H7 (cell line): ENCODE data around the gene CLK3. TPM values are rescaled to one million over a fixed set of nuclear protein-coding genes. Genes with fewer than 3 reads are reported as not detected.

Source experiments
- DNase-seq: peaks from one replicate; pipeline ENCODE4 v3.0.0; 2012
- H3K27me3 ChIP-seq: 2 replicates; pipeline ENCODE4 v1.6.0; 2011; ENCODE audit warnings: mild to moderate bottlenecking, low read length; ENCODE audit not compliant: control insufficient read depth, insufficient read depth
- H3K36me3 ChIP-seq: replicated peaks from 2 replicates; pipeline ENCODE4 v1.5.1; 2011; ENCODE audit warnings: low read length; ENCODE audit not compliant: control insufficient read depth, insufficient read depth
- H3K4me3 ChIP-seq: 2 replicates; pipeline ENCODE4 v1.5.1; 2011; ENCODE audit warnings: low read depth, mild to moderate bottlenecking, control low read depth, low read length, moderate library complexity; ENCODE audit not compliant: insufficient read depth
- total RNA-seq: library from RNA; depleted of rRNA; stranded (reverse); fragments of >200 nt; shearing (Covaris generic); gene quantifications from 2 replicates; pipeline ENCODE4 v1.2.3, GENCODE V29; 2014

The CLK3 gene
- total RNA-seq, 1 experiment from 2014 or later = 50.6 TPM

DNA sequence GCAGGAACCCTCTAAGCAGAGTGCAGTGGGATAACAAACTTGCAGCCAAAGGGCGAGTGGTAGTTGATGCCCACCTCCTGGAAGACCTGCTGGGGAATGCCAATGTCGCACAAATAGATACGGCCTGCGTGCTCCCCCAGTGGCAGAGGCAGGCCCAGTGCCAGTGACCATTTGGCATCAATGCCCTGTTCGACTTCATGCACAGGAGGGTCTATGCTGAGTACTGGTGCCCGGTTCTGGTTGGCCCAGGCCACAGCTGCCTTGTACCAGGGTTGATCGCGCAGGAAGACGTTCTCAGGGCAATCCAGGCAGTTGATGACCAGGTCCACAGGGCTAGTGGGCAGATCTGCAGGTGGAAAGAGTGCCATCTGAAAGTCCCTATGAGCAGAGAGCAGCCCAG, 17.0 kb downstream of the CLK3 start:
- no peak for DNase-seq
- no peak overlapping the region for H3K4me3 ChIP-seq
- H3K27me3 ChIP-seq = no peaks in the 10 kb centered on the region
- peaks cover 34% of the 10 kb centered on the region for H3K36me3 ChIP-seq

DNA sequence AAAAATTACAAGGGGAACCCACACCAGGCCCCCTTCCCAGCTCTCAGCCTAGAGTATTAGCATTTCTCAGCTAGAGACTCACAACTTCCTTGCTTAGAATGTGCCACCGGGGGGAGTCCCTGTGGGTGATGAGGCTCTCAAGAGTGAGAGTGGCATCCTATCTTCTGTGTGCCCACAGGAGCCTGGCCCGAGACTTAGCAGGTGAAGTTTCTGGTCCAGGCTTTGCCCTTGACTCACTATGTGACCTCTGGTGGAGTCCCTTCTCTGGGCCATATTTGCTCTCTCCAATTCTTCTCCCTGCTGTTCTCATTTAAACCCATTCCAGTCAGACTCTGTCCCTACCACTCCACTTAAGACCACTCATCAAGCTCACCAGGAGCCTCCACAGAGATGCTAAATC, 18.1 kb downstream of the CLK3 start:
- H3K36me3 ChIP-seq = peaks cover 27% of the 10 kb centered on the region
- no peaks in the 10 kb centered on the region for H3K27me3 ChIP-seq
- no peak for DNase-seq
- H3K4me3 ChIP-seq = no peak overlapping the region

DNA sequence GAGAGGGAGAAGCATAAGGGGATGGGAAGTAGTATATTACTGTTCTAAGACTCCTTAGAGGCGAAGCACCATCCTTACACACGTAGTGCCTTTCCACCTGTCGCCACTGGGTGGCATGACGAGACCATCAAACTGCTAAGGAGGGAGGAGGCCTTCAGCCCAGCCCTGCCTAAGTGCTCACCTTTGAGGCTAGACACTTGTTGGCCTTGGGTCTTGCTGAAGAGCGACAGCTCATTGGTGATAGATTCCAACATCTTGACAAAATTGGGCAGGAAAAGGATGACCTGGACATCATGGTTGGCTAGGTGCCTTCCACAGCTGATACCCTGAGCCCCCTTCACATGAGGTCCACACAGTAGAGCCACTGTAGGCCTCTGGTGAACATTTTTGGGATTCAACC, 19.6 kb downstream of the CLK3 start:
- H3K27me3 ChIP-seq = no peaks in the 10 kb centered on the region
- H3K36me3 ChIP-seq = peaks cover 25% of the 10 kb centered on the region
- peak; percentile 85 for DNase-seq
- no peak overlapping the region for H3K4me3 ChIP-seq

DNA sequence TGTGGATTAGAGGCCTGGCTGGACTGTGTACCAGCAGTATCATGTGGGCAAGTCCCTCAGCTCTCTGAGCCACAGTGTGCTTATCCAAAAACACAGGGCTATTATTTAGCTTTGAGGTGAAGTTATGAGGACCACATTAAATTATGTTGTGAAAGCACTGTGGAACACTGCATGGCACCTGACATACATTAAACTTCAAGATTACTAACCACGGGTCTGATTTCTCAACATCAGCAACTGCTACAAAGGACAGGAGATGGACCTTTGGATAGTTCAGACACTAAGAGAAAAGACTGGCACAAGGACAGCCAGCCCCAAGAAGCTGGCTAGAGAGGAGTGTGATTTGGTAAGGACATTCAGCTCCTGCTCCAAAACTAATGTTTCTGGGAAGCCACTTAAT, 21.3 kb downstream of the CLK3 start:
- Histone ChIP-seq H3K36me3 (peaks cover 23% of the 10 kb centered on the region), H3K27me3 (no peaks in the 10 kb centered on the region), H3K4me3 (no peak overlapping the region)
- no peak for DNase-seq

DNA sequence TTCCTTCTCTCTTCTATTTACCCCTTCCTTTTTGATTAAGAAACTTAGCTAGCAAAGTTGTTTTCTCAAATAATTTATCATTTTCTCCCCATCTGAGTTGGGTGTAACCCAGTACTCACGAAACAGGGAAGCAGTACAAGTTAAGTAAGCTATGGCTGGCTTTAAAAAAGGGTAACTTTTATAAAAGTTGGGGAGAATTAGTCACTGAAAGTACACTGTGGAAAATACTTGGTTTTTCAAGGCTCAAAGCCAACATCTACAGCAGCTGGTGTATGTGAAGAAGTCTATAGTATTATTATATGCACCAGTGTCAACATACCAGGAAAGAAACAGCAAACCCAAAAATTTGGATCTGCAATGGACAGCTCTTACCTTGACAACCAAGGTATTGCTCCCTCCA, 25.5 kb downstream of the CLK3 start:
- H3K36me3 ChIP-seq = peaks cover 11% of the 10 kb centered on the region
- no peaks in the 10 kb centered on the region for H3K27me3 ChIP-seq
- no peak for DNase-seq
- H3K4me3 ChIP-seq = no peak overlapping the region

DNA sequence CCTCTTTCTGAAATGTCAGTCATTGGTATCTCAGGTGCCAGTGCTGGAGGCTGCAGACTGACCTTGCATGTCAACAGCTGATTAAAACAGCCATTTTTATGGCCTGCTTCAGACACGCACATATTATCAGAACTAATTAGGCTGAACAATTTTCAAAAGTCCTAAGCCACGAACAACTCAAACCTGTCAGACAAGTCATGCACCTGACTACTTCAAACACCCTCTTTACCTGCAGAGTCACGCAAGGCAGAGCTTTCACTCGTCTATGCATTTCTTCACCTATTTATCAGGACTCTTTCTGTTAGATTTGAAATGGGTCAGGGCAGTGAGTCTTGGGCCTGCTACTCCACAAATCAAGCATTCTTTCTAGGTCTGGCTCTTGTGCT, 26.7 kb downstream of the CLK3 start:
- H3K4me3 ChIP-seq = no peak overlapping the region
- H3K27me3 ChIP-seq = no peaks in the 10 kb centered on the region
- no peak for DNase-seq
- H3K36me3 ChIP-seq = peaks cover 11% of the 10 kb centered on the region

DNA sequence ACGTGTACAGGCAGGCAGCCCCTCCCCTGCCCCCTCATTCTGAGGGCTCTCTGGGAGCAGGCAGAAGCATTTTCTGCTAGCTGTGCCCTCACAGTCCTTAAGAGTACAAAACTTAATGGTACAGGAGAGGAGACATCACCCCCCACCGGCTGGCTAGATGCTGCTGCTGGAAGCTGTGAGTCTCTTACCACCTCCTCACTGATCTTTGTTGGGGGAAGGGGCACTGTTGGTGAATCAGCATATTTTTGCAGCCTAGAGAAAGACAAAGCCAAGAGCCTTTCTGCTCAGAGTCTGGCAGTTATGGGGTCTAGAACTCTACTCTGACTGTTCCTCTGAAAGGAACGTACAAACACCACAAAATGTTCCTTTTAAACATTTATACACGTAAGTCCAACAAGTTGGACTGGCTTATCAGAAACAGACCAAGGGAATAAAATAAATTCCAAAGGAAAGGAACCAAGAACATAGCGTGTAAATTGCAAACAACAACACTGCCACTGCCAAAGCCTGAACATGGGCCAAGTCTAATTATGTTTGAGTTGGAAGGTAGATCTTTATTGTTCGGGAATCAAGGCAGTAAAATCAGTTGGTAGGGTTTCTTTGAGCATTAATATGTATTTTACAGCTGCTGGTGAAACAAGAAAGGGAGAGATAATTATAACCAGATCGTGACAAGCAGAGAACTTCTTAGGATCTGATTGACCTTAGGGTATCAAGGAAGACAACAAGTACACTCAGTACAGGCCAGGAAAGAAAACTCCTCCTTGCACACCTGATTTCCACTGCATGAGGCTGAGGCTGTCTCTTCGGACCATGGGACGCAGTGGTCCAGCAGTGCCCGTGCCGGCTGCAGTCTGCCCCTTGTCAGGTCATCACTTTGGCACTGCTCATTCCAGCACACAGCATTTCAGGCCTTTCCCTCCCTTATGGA, 27.4 kb downstream of the CLK3 start:
- Histone ChIP-seq H3K4me3 (no peak overlapping the region), H3K36me3 (peaks cover 11% of the 10 kb centered on the region), H3K27me3 (no peaks in the 10 kb centered on the region)
- DNase-seq = peak; percentile 52

DNA sequence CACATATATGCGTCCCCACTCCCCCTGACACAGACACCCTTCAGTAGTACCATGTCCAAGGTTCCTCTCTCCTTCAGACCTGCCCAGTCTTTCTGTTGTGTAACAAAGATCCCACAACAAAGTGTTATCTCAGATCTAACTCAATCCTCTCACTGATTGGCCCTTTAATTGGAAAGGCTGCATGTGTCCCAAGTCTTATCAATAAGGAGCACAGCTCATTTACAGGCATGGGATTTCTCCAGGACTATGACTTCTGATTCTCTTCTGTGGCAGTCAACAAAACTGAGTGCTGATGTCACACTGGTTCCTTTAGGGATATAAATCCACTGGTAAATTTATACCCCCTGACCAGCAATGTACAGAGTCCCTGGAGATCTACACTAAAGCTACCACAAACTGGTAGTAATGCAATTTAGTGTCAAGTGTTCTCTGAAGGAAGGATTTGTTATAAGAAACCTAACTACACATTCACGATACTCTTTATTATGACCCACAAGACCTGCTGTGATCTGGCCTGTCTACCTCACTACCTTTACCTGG, 28.1 kb downstream of the CLK3 start:
- DNase-seq = no peak
- no peak overlapping the region for H3K4me3 ChIP-seq
- H3K27me3 ChIP-seq = no peaks in the 10 kb centered on the region
- H3K36me3 ChIP-seq = peaks cover 9% of the 10 kb centered on the region

DNA sequence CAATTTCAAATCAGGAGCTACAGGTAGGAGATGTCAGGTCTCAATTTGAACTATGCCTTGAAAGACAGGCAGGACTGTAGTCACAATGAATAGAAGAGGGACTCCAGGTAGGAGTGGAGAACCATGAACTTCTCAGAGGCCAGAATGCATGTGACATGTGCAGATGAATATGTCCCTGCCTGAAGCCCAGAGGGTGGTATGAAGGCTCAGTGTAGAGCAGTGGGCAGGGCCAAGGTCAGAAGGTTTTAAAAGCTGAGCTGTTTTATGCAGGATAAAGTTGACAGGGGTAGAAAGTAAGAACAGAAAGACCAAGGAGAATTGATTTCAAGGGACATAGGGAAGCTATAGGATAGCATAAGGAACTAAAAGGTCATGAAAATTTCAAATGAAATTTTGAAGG, 30.8 kb downstream of the CLK3 start:
- H3K36me3 ChIP-seq = no peaks in the 10 kb centered on the region; the same call in 1 of the 2 replicates
- no peak overlapping the region for H3K4me3 ChIP-seq
- no peak for DNase-seq
- H3K27me3 ChIP-seq = no peaks in the 10 kb centered on the region

DNA sequence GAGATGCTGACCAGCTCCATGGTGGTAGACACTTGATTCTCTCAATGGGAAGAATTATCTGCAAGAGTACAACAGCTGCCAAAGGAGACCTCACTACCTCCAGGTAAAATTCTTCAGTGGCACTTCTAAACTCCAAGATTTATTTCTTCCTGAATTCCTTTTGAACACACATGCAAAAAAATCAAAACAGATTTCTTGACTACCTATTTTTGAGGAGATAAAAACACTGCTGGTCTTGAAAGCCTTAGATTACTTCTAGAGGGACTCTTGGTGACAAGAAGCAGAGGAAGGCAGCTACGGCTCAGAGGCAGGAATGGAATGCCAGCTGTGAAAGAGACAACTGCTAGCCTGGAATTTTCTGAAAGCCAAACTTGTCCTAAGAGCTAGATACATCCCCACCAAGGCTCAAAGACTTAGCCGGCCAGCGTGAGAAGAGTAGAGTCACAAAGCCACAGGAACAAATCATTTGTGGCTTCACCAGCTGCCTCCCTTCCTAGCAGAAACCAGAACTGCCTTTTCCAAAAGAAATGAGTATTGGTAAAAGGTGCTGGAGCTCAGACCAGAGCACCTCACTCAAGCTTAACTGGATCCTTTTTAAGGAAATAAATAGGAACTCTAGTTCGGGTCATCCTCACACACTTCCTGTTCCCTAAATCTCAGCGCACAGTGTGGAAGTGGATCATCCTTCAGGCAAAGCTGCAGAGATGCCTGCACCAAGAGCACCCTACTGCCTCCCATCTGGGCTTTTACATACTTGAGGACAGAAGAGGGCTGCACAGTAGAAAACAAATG, 32.6 kb downstream of the CLK3 start:
- Histone ChIP-seq H3K36me3 (no peaks in the 10 kb centered on the region; the same call in 1 of the 2 replicates), H3K4me3 (no peak overlapping the region), H3K27me3 (no peaks in the 10 kb centered on the region)
- DNase-seq = no peak

DNA sequence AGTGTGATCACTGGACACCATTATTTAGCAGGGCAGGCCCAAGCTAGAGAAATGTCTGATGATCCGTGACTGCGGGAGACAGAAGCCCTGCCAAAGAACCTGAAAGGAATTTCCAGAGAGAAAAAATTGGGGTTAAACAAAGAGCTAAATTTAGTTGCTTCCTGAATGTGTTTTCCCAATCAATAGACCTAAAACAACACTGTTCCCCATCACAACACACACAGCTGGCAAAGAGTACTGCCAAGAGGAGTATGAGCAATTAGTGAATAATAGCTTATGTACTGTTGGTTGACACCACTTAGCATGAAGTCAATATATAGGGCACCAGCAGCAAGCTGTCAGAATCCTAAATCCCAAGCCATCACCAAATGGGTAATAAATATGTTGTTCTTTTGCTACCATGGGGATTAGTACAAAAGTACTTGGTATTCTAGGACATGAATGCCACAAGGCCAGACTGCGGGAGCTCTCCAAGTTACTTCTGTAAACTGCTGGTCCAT, 35.7 kb downstream of the CLK3 start:
- Histone ChIP-seq H3K4me3 (no peak overlapping the region), H3K27me3 (no peaks in the 10 kb centered on the region), H3K36me3 (peaks cover 2% of the 10 kb centered on the region; the same call in 1 of the 2 replicates)
- no peak for DNase-seq

DNA sequence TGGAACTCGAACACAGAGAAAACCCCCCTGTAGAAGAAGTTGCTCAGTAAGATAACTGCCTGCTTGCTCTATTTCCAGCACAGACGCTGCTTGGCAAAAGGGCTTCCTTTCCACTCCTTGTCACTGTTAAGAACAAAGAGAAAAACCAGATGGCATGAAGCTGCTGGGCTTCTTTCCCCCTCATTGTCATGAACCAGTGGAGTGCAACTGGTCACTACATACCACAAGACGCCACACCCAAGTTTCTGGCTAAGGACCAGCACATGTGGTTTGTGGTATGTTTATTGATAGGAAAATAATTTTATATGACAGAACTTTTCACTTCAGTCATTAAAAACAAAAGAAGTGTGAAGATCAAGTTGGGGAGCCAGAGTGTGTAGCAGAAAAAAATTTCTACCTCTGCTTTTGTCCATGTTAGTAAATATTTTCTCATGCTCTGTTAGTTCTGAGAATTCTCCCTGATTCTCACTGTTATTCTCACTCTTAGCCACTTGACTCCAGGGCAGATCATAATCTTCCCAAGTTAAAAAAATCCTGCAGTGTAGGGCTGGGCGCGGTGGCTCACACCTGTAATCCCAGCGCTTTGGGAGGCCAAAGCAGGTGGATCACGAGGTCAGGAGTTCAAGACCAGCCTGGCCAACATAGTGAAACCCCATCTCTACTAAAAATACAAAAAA, 37.9 kb downstream of the CLK3 start:
- Histone ChIP-seq H3K27me3 (no peaks in the 10 kb centered on the region), H3K4me3 (no peak overlapping the region), H3K36me3 (peaks cover 2% of the 10 kb centered on the region; the same call in 1 of the 2 replicates)
- DNase-seq = no peak

DNA sequence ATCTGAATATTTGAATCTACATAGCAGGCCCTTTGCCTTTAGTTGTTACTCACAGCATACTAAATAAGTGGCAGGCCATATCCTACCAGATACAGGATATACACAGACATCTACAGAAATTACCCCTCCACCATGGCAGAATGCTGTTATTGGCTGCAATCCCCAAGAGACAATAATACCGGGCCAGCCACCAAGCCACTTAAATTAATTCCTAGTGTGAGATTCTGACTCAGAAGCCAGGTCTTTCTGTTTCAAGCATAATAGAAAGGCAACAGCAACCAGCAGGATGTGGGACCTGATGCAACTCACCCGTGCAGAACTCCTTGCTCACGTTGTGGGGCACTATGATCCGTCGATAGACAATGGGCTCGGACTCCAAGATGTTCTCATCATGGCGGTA, 39.8 kb downstream of the CLK3 start:
- no peak overlapping the region for H3K4me3 ChIP-seq

DNA sequence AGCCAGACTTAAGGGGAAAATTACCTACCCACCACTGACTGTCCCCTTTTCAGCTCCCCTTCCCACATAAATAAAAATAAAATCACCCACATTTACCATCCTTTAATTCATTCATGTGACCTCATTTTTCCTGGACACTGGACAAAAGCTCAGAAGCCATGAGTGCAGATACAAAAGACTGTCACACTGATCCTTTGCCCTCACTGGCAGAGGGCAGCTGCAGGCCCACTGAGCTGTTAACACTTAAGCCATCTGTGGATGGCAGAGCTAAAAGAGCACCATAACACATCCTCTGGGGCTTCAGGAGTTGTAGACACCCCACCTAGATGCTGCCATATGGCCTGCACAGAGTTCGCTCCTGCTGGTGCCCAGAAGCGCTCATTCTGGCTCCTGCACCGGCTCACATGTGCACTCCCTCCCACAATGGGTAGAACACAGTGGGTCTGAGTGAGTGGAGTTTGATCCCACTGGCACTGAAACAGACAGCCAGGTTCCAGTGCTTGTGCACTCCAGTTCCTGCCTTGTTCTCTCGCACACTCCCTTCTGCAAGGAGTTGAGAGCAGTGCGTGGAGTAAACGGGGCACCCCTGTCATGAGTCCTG, 41.4 kb downstream of the CLK3 start:
- DNase-seq = no peak
- Histone ChIP-seq H3K27me3 (no peaks in the 10 kb centered on the region), H3K36me3 (0 out of 2 replicates have a peak, but pooled peaks cover 2% of the 10 kb centered on the region), H3K4me3 (no peak overlapping the region)

More for the DNA sequence above, 39.8 kb downstream of the CLK3 start:
- Histone ChIP-seq H3K27me3 (no peaks in the 10 kb centered on the region), H3K36me3 (peaks cover 2% of the 10 kb centered on the region; the same call in 1 of the 2 replicates)
- no peak for DNase-seq
